Measurements from ENCODE around the gene SCNN1A. TPM values are rescaled to one million over a fixed set of nuclear protein-coding genes. Genes with fewer than 3 reads are reported as not detected.
A peak's percentile ranks its signal among the peaks of the same experiment; 100 is the strongest.

Gene SCNN1A
- total and polyA plus RNA-seq, 4 experiments from 2014 or later, result 0.24 to 1.3 (median 0.60) TPM

DNA sequence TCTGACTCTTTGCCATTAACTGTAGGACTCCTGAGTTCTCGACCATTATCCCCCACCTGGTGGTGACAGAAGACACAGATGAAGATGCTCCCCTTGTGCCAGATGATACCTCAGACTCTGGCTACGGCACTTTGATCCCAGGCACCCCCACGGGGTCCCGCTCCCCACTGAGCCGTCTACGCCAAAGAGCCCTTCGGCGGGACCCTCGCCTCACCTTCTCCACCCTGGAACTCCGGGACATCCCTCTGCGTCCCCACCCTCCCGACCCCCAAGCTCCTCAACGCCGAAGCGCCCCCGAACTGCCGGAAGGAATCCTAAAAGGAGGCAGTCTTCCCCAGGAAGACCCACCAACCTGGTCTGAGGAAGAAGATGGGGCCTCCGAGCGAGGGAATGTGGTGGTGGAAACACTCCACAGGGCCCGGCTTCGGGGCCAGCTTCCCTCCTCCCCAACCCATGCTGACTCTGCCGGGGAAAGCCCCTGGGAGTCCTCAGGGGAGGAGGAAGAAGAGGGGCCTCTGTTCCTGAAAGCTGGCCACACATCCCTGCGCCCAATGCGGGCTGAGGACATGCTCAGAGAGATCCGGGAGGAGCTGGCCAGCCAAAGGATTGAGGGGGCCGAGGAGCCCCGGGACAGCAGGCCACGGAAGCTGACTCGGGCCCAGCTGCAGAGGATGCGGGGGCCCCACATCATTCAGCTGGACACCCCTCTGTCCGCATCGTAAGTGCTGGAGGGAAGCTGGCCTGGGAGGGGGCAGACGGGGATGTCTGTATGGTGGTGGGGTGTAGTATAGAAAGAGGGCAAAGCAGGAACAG is 47.9 kb downstream of the SCNN1A start:
- no peak for DNase-seq
- Histone ChIP-seq H3K27ac (ENCODE audit: low read depth, low read length) (no peak overlapping the region), H3K9me3 (ENCODE audit: control insufficient read depth in 1 of 2, low read length in 2 of 2) (no peaks in the 10 kb centered on the region), H3K27me3 (ENCODE audit: insufficient read depth, low read length) (no peaks in the 10 kb centered on the region), H3K4me3 (ENCODE audit: low read length in 2 of 2) (no peak overlapping the region), H3K36me3 (ENCODE audit: insufficient read depth, low read length) (peaks cover 46% of the 10 kb centered on the region), H3K4me1 (ENCODE audit: insufficient read depth, low read length) (peaks cover 32% of the 10 kb centered on the region)
- H3K27me3 Mint-ChIP-seq, result no peaks in the 10 kb centered on the region
- POLR2A ChIA-PET (ENCODE audit: partially characterized antibody), result interaction anchor here (0.9 to 3.3 kb wide), 8 partner anchors 8 to 210 kb away, joined by 3 to 19 read pairs (median 4); partner anchors contain the start of gene TNFRSF1A
- H3K4me3 Mint-ChIP-seq, result no peak overlapping the region
- CTCF ChIA-PET (ENCODE audit: partially characterized antibody), result interaction anchor here (0.5 to 3.0 kb wide), 10 partner anchors 8 to 230 kb away, joined by 3 to 17 read pairs (median 8); no protein-coding TSS in a partner anchor
- peaks cover 24 to 47% of the 10 kb centered on the region in 2 donors for H3K36me3 Mint-ChIP-seq
- no peaks in the 10 kb centered on the region for H3K9me3 Mint-ChIP-seq
- H3K27ac Mint-ChIP-seq, result peak overlapping the region in 1 of 7 donors; percentile 48
- intact Hi-C loops (cut with micrococcal nuclease), result no loop called here
- peaks cover 22 to 49% (median 29%) of the 10 kb centered on the region in 4 donors for H3K4me1 Mint-ChIP-seq

- H3K36me3 ChIP-seq (ENCODE audit: insufficient read depth, low read length), result peaks cover 39% of the 10 kb centered on the region
- H3K4me1 ChIP-seq (ENCODE audit: insufficient read depth, low read length), result peaks cover 28% of the 10 kb centered on the region
- ChIA-PET POLR2A (ENCODE audit: partially characterized antibody) (interaction anchor here (0.9 to 3.3 kb wide), 10 partner anchors 9 to 211 kb away, joined by 3 to 19 read pairs (median 4); partner anchors contain the start of gene TNFRSF1A), CTCF (ENCODE audit: partially characterized antibody) (interaction anchor here (0.8 to 3.0 kb wide), 15 partner anchors 9 to 231 kb away, joined by 3 to 17 read pairs (median 4); partner anchors contain the start of gene TNFRSF1A)
- Mint-ChIP-seq H3K4me1 (peaks cover 23 to 56% (median 32%) of the 10 kb centered on the region in 4 donors), H3K9me3 (no peaks in the 10 kb centered on the region), H3K4me3 (no peak overlapping the region), H3K27me3 (no peaks in the 10 kb centered on the region), H3K36me3 (peaks cover 20 to 41% of the 10 kb centered on the region in 2 donors), H3K27ac (peak overlapping the region; percentile 6 to 78 (median 48))
- H3K4me3 ChIP-seq (ENCODE audit: low read length in 2 of 2), result no peak overlapping the region
- H3K27ac ChIP-seq (ENCODE audit: low read depth, low read length), result no peak overlapping the region
- no peaks in the 10 kb centered on the region for H3K27me3 ChIP-seq (ENCODE audit: insufficient read depth, low read length)
- intact Hi-C loops (cut with micrococcal nuclease), result no loop called here
- H3K9me3 ChIP-seq (ENCODE audit: control insufficient read depth in 1 of 2, low read length in 2 of 2), result no peaks in the 10 kb centered on the region
- DNase-seq, result peak in 1 of 5 donors; percentile 11
Measured at GRCh38 chr12:6326316-6327228, 48.8 kb downstream of the SCNN1A start.

- Histone ChIP-seq H3K4me3 (ENCODE audit: low read length in 2 of 2) (no peak overlapping the region), H3K27me3 (ENCODE audit: insufficient read depth, low read length) (no peaks in the 10 kb centered on the region), H3K27ac (ENCODE audit: low read depth, low read length) (no peak overlapping the region), H3K4me1 (ENCODE audit: insufficient read depth, low read length) (peaks cover 28% of the 10 kb centered on the region), H3K9me3 (ENCODE audit: control insufficient read depth in 1 of 2, low read length in 2 of 2) (no peaks in the 10 kb centered on the region), H3K36me3 (ENCODE audit: insufficient read depth, low read length) (peaks cover 25% of the 10 kb centered on the region)
- peaks cover 7 to 26% of the 10 kb centered on the region in 2 donors for H3K36me3 Mint-ChIP-seq
- peak overlapping the region in 5 of 8 donors; percentile 9 to 33 (median 31) for H3K4me3 Mint-ChIP-seq
- DNase-seq, result peak in 1 of 5 donors; percentile 31
- H3K4me1 Mint-ChIP-seq, result peaks cover 22 to 49% (median 30%) of the 10 kb centered on the region in 4 donors
- H3K27me3 Mint-ChIP-seq, result no peaks in the 10 kb centered on the region
- H3K9me3 Mint-ChIP-seq, result no peaks in the 10 kb centered on the region
- ChIA-PET CTCF (ENCODE audit: partially characterized antibody) (interaction anchor here (0.6 to 3.0 kb wide), 8 partner anchors 10 to 233 kb away, joined by 3 to 17 read pairs (median 5); partner anchors contain the start of gene TNFRSF1A), POLR2A (ENCODE audit: partially characterized antibody) (interaction anchor here (1.2 to 3.3 kb wide), 6 partner anchors 10 to 213 kb away, joined by 3 to 19 read pairs (median 6); partner anchors contain the start of gene VAMP1)
- intact Hi-C loops (cut with micrococcal nuclease), result no loop called here
- H3K27ac Mint-ChIP-seq, result peak overlapping the region; percentile 48 to 84 (median 80)
Measured at GRCh38 chr12:6324936-6325750, 50.2 kb downstream of the SCNN1A start.

- Histone ChIP-seq H3K4me3 (ENCODE audit: low read length in 2 of 2) (no peak overlapping the region), H3K9me3 (ENCODE audit: control insufficient read depth in 1 of 2, low read length in 2 of 2) (no peaks in the 10 kb centered on the region), H3K36me3 (ENCODE audit: insufficient read depth, low read length) (peaks cover 17% of the 10 kb centered on the region), H3K4me1 (ENCODE audit: insufficient read depth, low read length) (peaks cover 28% of the 10 kb centered on the region), H3K27me3 (ENCODE audit: insufficient read depth, low read length) (no peaks in the 10 kb centered on the region), H3K27ac (ENCODE audit: low read depth, low read length) (no peak overlapping the region)
- Mint-ChIP-seq H3K27ac (peak overlapping the region in 6 of 7 donors; percentile 78 to 95 (median 93)), H3K36me3 (peaks cover 4 to 22% of the 10 kb centered on the region in 2 donors), H3K4me3 (peak overlapping the region; percentile 76 to 90 (median 82)), H3K4me1 (peaks cover 23 to 49% (median 31%) of the 10 kb centered on the region in 4 donors), H3K9me3 (no peaks in the 10 kb centered on the region), H3K27me3 (no peaks in the 10 kb centered on the region)
- ChIA-PET CTCF (ENCODE audit: partially characterized antibody) (interaction anchor here (0.6 to 4.8 kb wide), 21 partner anchors 7 to 228 kb away, joined by 3 to 72 read pairs (median 5); partner anchors contain the start of gene GAPDH), POLR2A (ENCODE audit: partially characterized antibody) (interaction anchor here (1.0 to 3.3 kb wide), 9 partner anchors 11 to 216 kb away, joined by 5 to 19 read pairs (median 11); partner anchors contain the start of gene VAMP1)
- intact Hi-C loops (cut with micrococcal nuclease), result loop anchor here (1.0 kb wide), 6 partner anchors 11 to 215 kb away; no protein-coding TSS in a partner anchor
- no peak for DNase-seq
Measured at GRCh38 chr12:6323995-6324711, 51.2 kb downstream of the SCNN1A start.

GRCh38 chr12:6323340-6323994 is 51.9 kb downstream of the SCNN1A start:
- peak overlapping the region; percentile 76 to 90 (median 82) for H3K4me3 Mint-ChIP-seq
- Histone ChIP-seq H3K27ac (ENCODE audit: low read depth, low read length) (no peak overlapping the region), H3K4me1 (ENCODE audit: insufficient read depth, low read length) (peaks cover 32% of the 10 kb centered on the region), H3K27me3 (ENCODE audit: insufficient read depth, low read length) (no peaks in the 10 kb centered on the region), H3K4me3 (ENCODE audit: low read length in 2 of 2) (peak overlapping the region in 1 of 2 donors; percentile 3), H3K36me3 (ENCODE audit: insufficient read depth, low read length) (peaks cover 10% of the 10 kb centered on the region), H3K9me3 (ENCODE audit: control insufficient read depth in 1 of 2, low read length in 2 of 2) (no peaks in the 10 kb centered on the region)
- peak overlapping the region; percentile 80 to 96 (median 94) for H3K27ac Mint-ChIP-seq
- intact Hi-C loops (cut with micrococcal nuclease), result loop anchor here (1.0 kb wide), 6 partner anchors 12 to 216 kb away; no protein-coding TSS in a partner anchor
- no peaks in the 10 kb centered on the region for H3K27me3 Mint-ChIP-seq
- DNase-seq, result peak; percentile 47 to 66 (median 52)
- peaks cover 26 to 53% (median 34%) of the 10 kb centered on the region in 4 donors for H3K4me1 Mint-ChIP-seq
- peaks cover 0 to 17% of the 10 kb centered on the region in 2 donors for H3K36me3 Mint-ChIP-seq
- ChIA-PET POLR2A (ENCODE audit: partially characterized antibody) (interaction anchor here (1.0 to 1.9 kb wide), 11 partner anchors 11 to 216 kb away, joined by 3 to 12 read pairs (median 5); no protein-coding TSS in a partner anchor), CTCF (ENCODE audit: partially characterized antibody) (interaction anchor here (0.6 to 4.8 kb wide), 30 partner anchors 8 to 229 kb away, joined by 3 to 72 read pairs (median 4); partner anchors contain the start of genes GAPDH, TNFRSF1A and VAMP1)
- no peaks in the 10 kb centered on the region for H3K9me3 Mint-ChIP-seq
